Kidney glomerular epithelial cell (primary cell): ENCODE data around the gene MBOAT1.

Experiments used
- DNase-seq: peaks from one replicate; lab custom pipeline; 2025; lab: John Stamatoyannopoulos, UW

MBOAT1 gene

DNA sequence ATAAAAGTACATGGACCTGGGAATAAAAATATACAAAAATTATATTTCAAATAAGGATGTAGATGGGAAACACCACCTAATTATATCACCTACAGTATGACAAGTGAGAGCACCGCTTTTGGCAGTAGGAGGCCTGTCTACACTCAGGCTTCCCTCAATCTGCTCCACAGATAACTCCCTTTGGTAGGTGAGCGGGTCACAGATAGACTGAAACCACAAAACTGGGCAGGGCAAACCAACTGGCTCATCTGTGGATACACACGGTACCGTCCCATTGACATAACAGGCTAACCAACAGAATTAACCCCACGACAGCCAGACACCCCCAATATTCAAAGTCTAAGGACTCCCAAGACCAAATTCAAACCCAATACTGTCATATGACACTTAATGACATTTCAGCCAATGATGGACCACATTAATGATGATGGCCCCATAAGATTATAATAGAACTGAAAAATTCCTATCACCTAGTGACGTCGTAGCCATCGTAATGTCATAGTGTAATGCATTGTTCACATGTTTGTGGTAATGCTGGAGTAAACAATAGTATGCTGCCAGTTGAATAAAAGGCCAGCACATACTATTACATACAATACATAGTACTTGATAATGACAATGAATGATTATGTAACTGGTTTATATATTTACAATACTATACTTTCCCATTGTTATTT, 109.7 kb downstream of the MBOAT1 start:
- DNase-seq = no peak

DNA sequence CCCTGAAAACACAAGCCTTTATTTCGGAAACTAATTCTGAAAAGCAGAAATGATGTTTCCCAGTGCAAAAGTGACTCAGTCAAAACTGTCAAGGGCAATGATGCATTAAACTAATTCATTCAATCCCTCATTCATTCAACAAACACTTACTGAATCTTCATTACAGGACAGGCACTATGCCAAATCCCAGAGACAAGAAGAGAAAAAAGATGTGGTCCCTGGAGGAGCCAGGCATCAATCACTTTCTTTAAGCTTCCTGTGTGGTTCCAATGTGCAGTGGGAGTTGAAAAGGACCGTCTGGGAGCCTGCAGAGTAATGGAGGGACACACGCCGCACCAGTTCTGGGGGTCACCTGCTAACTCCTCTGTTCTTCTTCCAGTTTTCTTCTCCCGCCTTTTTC, 113.1 kb downstream of the MBOAT1 start:
- DNase-seq = no peak

GRCh38 chr6:20098267-20098876, 113.9 kb downstream of the MBOAT1 start:
- no peak for DNase-seq

GRCh38 chr6:20096536-20096935, 115.7 kb downstream of the MBOAT1 start:
- no peak for DNase-seq

GRCh38 chr6:20095436-20095835, 116.8 kb downstream of the MBOAT1 start:
- DNase-seq = no peak

DNA sequence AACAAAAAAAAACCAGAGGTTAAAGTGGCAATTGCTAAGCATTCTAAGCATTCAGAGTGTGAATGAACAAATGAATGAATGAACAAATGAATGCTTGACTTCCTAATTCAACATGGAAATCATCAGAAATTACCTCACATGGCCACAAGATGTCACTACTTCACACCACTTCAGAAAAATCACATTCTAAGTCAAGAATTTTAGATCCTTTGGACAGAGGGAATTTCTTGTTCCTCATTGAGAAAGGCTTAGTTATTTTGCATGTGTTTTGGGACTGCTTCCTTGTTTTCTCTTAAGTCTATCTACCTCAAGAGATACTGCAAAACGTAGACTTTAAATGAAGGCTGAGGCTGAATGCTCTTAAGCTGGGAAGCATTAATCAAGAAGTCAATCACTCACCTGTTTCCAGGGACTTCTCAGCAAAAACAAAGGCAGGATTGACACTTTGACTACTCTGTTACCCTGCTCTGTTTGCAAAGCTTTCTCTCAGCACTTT, 120.2 kb downstream of the MBOAT1 start:
- peak; percentile 69 for DNase-seq

DNA sequence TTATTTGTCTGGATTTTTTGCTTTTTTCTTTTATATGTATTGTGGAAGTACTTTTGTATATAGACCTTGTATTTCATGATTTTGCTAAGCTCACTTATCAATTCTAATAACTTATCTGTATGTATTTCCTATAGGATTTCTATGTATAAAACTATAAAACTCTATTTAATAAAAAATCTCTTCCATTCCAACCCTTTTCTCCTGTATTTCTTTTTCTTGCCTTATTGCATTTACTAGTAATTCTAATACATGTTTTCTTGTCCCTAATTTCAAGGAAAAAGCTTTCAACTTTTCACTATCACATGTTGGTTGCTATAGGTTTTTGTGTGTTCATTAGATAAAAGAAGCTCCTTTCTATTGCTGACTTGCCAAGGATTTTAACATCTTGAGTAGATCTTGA, 125.3 kb downstream of the MBOAT1 start:
- no peak for DNase-seq

DNA sequence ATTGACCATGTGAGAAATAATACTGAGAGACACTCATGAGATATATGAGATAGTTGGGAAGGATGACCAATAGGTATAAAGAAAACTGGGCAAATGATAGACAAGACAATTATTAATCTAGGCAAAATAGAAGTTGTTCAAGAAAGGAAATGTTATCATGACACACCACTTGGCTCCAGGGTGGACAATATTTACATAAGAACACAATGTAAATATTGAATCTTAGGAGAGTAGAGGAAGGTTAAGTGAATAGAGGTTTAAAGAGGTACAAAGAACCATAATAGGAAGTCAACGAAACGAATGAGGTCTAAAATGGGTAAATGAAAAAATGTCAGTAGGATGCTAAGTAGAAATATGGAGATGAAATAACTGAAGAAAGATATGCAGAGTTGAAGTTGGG, 126.5 kb downstream of the MBOAT1 start:
- no peak for DNase-seq

DNA sequence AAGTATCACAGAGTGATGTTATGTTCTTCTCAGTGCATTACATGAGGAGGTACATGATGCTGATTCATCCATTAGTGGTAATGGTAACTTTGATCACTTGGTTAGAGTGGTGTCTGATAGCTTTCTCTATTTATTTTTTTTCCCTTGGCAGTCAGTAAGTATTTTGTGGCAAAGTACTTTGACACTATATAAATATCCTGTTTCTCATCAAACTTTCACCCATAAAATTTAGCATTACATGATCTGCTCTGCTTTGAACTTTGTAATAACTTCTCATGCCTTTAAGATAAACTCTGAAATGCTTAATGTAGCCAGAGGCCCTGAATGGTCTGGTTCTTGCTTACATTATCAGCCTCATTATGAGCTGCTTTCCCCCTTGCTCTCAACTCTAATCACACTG, 127.9 kb downstream of the MBOAT1 start:
- no peak for DNase-seq

GRCh38 chr6:20071998-20072397, 140.3 kb downstream of the MBOAT1 start:
- no peak for DNase-seq

GRCh38 chr6:20070047-20070446, 142.2 kb downstream of the MBOAT1 start:
- DNase-seq = no peak

GRCh38 chr6:20069021-20069522, 143.2 kb downstream of the MBOAT1 start:
- DNase-seq = no peak

DNA sequence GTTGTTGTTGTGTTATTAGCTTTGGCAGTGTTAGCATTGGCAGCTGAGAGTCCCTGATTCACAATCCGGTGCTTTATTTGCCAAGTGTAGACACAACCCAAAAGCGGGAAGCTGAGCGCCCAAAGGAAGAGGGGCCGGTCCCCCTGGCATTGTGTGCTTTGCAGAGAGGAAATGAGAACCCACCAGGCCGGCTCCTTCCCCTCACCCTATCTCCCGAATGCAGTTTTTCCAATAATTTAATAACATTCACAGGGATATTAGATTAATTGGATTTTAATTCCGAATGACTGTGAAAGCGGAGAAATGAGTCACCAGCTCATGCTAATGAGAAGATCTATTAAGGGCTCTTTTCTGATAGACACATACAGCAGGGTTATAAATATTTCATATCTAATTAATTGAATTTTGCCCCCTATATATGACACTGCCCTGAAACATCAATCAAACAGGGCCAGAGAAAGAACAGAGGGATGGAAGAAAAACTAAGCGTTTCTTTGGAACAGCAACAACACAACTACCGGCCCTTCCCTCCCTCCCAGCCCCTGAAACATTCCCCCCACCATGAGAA, 143.8 kb downstream of the MBOAT1 start:
- no peak for DNase-seq

GRCh38 chr6:20061952-20062351, 150.3 kb downstream of the MBOAT1 start:
- DNase-seq = no peak

GRCh38 chr6:20060252-20060651, 152.0 kb downstream of the MBOAT1 start:
- DNase-seq = no peak

DNA sequence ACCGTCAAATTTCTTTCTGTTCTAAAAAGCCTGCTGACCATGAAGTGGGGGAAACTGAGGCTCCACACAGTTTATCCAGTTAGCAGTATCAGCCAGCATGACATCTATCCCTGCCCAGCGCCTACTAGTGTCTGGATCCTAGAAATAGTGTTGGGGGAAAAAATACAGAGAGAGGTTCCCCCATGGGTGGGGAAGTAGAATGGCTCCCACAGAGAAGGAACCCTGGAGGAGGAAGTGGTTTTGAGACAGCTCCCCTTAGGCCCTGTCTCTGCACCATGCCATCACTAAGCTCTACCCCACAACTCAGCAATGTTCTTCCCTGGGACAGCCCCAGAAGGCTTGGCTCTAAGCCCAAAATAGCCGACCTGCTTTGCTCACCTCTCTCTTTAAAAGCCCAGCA, 153.4 kb downstream of the MBOAT1 start:
- no peak for DNase-seq

- no peak for DNase-seq
Observed at GRCh38 chr6:20058121-20058905, 154.0 kb downstream of the MBOAT1 start.

DNA sequence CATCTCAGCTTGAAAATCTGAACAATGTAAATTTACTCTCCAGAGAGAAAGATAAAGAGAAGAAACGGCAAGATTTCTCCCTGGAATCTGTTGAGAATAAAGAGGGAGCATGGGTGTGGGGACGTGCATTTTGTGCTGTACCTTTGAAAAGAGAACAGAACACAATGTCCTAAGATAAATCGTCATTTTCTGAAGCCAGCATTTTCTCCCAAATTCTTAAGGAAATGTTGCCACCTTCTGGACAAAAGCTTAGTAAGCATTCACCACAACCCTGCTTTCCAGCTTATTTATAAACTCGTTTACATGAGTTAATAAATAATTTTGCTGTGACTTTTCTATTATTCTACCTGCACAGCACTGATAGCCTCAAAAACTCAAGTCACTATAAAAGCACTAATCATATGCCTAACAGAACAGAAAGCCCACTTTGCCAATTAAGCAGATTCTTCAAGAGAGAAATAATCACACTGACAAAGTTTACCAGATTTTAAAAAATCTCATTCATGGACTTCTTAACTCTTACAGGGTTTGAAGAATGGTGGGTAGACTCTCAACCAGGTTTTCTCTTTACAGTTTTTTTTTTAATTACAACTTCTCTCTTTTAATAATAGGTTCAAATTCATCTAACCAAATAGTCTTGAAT, 155.8 kb downstream of the MBOAT1 start:
- peak; percentile 44 for DNase-seq

GRCh38 chr6:20055916-20056315, 156.4 kb downstream of the MBOAT1 start:
- DNase-seq = no peak
